GM12865 (cell line): ENCODE measurements around the gene BPI.
A peak's percentile ranks its signal among the peaks of the same experiment; 100 is the strongest.

Source experiments
- DNase-seq: peaks from one replicate; pipeline ENCODE4 v3.0.0; 2010; ENCODE audit warnings: low read depth
- H3K4me3 ChIP-seq: 2 replicates; pipeline ENCODE4 v1.5.1; 2011; ENCODE audit warnings: mild to moderate bottlenecking, low read depth, low read length, control low read depth
- TF ChIP-seq, protein P1 (sequence below): IDR thresholded peaks from 2 replicates; pipeline ENCODE4 v1.5.1; 2011; ENCODE audit warnings: low read length, control low read depth, low read depth, inconsistent platforms; ENCODE audit not compliant: insufficient read depth; ENCODE audit errors: missing control alignments

Gene BPI

DNA sequence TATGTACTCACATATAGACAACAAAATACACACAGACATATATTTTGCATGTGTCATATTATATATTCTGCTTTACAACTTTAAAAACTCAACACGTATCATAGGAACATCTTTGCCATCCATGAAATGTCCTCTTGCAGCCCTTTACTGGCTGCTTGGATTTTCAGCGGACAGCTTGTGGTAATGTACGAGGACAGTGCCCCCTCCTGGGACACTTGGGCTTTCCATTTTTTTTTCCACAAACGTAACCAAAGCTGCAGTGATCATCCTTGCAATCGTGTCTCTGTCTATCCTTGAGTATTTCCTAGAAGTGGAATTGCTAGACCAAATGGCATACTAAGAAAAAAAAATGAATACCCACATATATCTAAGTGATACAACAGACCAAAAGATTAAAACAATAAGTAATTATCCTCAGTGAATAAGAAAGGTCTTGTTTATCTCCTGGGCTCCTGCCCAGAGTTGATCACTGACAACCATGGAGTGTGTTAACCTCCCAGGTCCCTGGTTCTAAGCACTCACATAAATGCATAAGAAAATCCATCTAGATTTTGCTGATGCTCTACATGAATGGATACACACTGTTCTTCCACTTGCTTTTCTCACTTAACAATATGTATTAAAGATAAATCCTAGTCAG is 18.1 kb downstream of the BPI start:
- peak; percentile 14 for DNase-seq

DNA sequence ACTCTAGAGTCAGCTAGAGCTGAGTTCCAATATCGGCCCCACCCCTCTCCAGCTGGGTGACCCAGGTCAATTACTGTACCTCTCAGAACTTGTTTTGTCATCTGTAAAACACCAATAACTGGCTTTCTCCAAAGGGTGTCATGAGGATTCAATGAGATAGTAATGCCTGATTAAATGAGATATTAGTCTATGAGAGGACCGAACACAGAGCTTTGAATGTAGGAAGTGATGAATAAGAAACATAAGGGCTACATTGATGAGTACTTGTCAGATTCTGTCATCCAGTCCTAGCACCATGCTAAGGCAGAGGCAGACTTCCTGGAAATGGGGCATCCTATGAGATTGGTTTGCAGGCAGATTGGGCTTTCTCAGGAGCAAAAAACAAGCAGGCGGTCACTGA is 20.2 kb downstream of the BPI start:
- no peak overlapping the region for H3K4me3 ChIP-seq
- DNase-seq, result no peak
- TF ChIP-seq, protein P1, sequence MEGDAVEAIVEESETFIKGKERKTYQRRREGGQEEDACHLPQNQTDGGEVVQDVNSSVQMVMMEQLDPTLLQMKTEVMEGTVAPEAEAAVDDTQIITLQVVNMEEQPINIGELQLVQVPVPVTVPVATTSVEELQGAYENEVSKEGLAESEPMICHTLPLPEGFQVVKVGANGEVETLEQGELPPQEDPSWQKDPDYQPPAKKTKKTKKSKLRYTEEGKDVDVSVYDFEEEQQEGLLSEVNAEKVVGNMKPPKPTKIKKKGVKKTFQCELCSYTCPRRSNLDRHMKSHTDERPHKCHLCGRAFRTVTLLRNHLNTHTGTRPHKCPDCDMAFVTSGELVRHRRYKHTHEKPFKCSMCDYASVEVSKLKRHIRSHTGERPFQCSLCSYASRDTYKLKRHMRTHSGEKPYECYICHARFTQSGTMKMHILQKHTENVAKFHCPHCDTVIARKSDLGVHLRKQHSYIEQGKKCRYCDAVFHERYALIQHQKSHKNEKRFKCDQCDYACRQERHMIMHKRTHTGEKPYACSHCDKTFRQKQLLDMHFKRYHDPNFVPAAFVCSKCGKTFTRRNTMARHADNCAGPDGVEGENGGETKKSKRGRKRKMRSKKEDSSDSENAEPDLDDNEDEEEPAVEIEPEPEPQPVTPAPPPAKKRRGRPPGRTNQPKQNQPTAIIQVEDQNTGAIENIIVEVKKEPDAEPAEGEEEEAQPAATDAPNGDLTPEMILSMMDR, result no peak

More for the DNA sequence above, 18.1 kb downstream of the BPI start:
- no peak overlapping the region for H3K4me3 ChIP-seq
- TF ChIP-seq, protein P1, result peak; percentile 26

GRCh38 chr20:38325167-38325566 is 21.2 kb downstream of the BPI start:
- no peak overlapping the region for H3K4me3 ChIP-seq
- TF ChIP-seq, protein P1, result no peak
- DNase-seq, result no peak

GRCh38 chr20:38325905-38326304 is 21.9 kb downstream of the BPI start:
- TF ChIP-seq, protein P1, result no peak
- no peak overlapping the region for H3K4me3 ChIP-seq
- no peak for DNase-seq

DNA sequence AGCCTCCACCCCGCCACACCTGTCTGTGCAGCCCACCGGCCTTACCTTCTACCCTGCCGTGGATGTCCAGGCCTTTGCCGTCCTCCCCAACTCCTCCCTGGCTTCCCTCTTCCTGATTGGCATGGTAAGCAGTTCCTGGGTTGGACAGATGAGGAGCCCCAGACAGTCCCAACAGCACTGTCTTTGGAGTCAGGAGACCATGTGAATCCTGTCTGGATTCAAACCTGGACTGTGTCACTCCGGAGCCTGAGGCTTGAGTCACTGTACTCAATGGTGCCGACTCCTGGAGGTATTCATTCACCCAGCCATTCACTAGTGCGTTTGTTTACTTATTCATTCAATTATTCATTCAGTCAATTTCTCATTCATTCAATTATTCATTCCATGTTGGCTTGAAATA is 22.4 kb downstream of the BPI start:
- no peak overlapping the region for H3K4me3 ChIP-seq
- TF ChIP-seq, protein P1, result no peak
- no peak for DNase-seq

DNA sequence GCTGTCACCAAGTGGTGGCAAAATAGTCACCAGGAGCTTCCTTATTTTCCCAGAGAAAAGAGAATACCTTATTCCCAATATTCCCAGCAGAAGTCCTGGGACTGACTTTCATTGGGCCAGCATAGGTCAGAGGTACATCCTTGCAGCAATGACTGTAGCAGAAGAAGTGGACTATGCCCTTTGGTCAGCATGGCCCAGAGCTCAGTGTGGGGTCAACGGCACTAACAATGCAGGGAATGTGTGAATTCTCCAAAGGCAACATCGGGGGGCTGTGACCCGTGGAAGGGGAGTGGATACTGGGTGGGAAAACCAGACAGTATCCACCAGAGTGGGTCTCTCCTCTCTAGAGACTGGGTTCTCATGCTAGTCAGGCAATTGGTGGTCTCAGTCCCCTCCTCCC is 26.7 kb downstream of the BPI start:
- DNase-seq, result no peak
- TF ChIP-seq, protein P1, result no peak
- H3K4me3 ChIP-seq, result no peak overlapping the region

GRCh38 chr20:38331245-38331644 is 27.3 kb downstream of the BPI start:
- no peak for DNase-seq
- TF ChIP-seq, protein P1, result no peak
- H3K4me3 ChIP-seq, result no peak overlapping the region
